NCI-H69 (cell line): ENCODE results near the gene ZNF25.
"Not testable (repeated sequence)": the region's sequence is repeated elsewhere in the genome, so short reads cannot be mapped to it uniquely, and the experiment has no call there.

ENCODE experiments used
- DNase-seq: peaks from one replicate; lab custom pipeline; 2025; lab: John Stamatoyannopoulos, UW

Gene ZNF25

GRCh38 chr10:37947526-37947925, 28.9 kb downstream of the ZNF25 start:
- DNase-seq: no peak

- no peak for DNase-seq
These were observed 38.6 kb downstream of the ZNF25 start for GRCh38 chr10:37937864-37938263.

GRCh38 chr10:37934791-37935190, 41.7 kb downstream of the ZNF25 start:
- no peak for DNase-seq

GRCh38 chr10:37930423-37930822, 46.0 kb downstream of the ZNF25 start:
- no peak for DNase-seq

GRCh38 chr10:37908165-37908564, 68.3 kb downstream of the ZNF25 start:
- not testable (repeated sequence) for DNase-seq

- DNase-seq: no peak
These were observed 70.1 kb downstream of the ZNF25 start for GRCh38 chr10:37906382-37906781.
